SK-N-SH (cell line): ENCODE results near the gene MAPK1. TPM values are rescaled to one million over a fixed set of nuclear protein-coding genes. Genes with fewer than 3 reads are reported as not detected.

ENCODE experiments used
- CTCF ChIA-PET: fragments of 300-600, 350-600 bp; formaldehyde crosslinking; extraction: SDS; loops from one replicate; lab custom pipeline; 2021; lab: Yijun Ruan, JAX
- POLR2A ChIA-PET: fragments of 350-600 bp; sonication (Branson Sonifier 250); formaldehyde crosslinking; extraction: SDS; loops from one replicate; lab custom pipeline; 2020; ENCODE audit warnings: antibody characterized with exemption, inconsistent platforms; lab: Yijun Ruan, JAX
- DNase-seq: peaks from one replicate; pipeline ENCODE4 v3.0.0; 2012
- H2AFZ ChIP-seq: fragments of 200-600 bp; sonication (generic); 2 replicates; pipeline ENCODE4 v1.8.1; 2016; ENCODE audit warnings: antibody characterized with exemption, mild to moderate bottlenecking, low read depth
- H3F3A ChIP-seq: fragments of 200-600 bp; sonication (generic); replicated peaks from 2 replicates; pipeline ENCODE3; 2016; ENCODE audit warnings: antibody characterized with exemption, mild to moderate bottlenecking; ENCODE audit not compliant: insufficient read depth
- H3K27ac ChIP-seq, 2 experiments: fragments of 200-500 bp in 1 of 2; fragments of 200-600 bp in 1 of 2; sonication (Bioruptor generic) in 1 of 2; sonication (generic), shearing (Covaris generic) in 1 of 2; 2 replicates each; pipeline versions ENCODE4 v1.5.1 to v1.6.1; 2014 to 2016; ENCODE audit warnings: low read depth in 2 of 2, inconsistent platforms in 1 of 2, low read length in 1 of 2, mild to moderate bottlenecking in 1 of 2, mixed read lengths in 1 of 2
- H3K27me3 ChIP-seq: fragments of 200-600 bp; sonication (generic), shearing (Covaris generic); 2 replicates; pipeline ENCODE4 v1.6.1; 2016; ENCODE audit warnings: mixed run types; ENCODE audit not compliant: insufficient read depth
- H3K36me3 ChIP-seq, 2 experiments: fragments of 200-500 bp in 1 of 2; fragments of 200-600 bp in 1 of 2; sonication (Bioruptor generic) in 1 of 2; sonication (generic) in 1 of 2; replicated peaks in 1 of 2; 2 replicates each; pipeline versions ENCODE3 to v1.5.1; 2014 to 2016; ENCODE audit warnings: low read length in 1 of 2, mild to moderate bottlenecking in 1 of 2; ENCODE audit not compliant: insufficient read depth in 2 of 2, control insufficient read depth in 1 of 2
- H3K4me1 ChIP-seq, 2 experiments: fragments of 200-500 bp in 1 of 2; fragments of 200-600 bp in 1 of 2; sonication (Bioruptor generic) in 1 of 2; sonication (generic), shearing (Covaris generic) in 1 of 2; 2 replicates each; pipeline versions ENCODE4 v1.5.1 to v1.6.1; 2014 to 2016; ENCODE audit warnings: low read depth in 1 of 2, low read length in 1 of 2, mixed run types in 1 of 2; ENCODE audit not compliant: insufficient read depth in 2 of 2, control insufficient read depth in 1 of 2
- H3K4me2 ChIP-seq: fragments of 200-600 bp; sonication (generic), shearing (Covaris generic); 2 replicates; pipeline ENCODE4 v1.6.1; 2017; ENCODE audit warnings: mixed run types
- H3K4me3 ChIP-seq, 2 experiments: fragments of 200-500 bp in 1 of 2; fragments of 200-600 bp in 1 of 2; sonication (Bioruptor generic) in 1 of 2; sonication (generic), shearing (Covaris generic) in 1 of 2; 2 replicates each; pipeline versions ENCODE4 v1.5.1 to v1.8.1; 2014 to 2016; ENCODE audit warnings: low read depth in 2 of 2, inconsistent platforms in 1 of 2, low read length in 1 of 2, mild to moderate bottlenecking in 1 of 2, mixed read lengths in 1 of 2, moderate library complexity in 1 of 2
- H3K79me2 ChIP-seq: fragments of 200-600 bp; sonication (generic); 2 replicates; pipeline ENCODE4 v1.8.1; 2017; ENCODE audit warnings: mild to moderate bottlenecking; ENCODE audit not compliant: insufficient read depth
- H3K9ac ChIP-seq: fragments of 200-600 bp; sonication (generic); 2 replicates; pipeline ENCODE4 v1.6.1; 2017; ENCODE audit warnings: mixed run types
- H3K9me2 ChIP-seq: fragments of 200-600 bp; sonication (generic); 2 replicates; pipeline ENCODE4 v1.6.1; 2017; ENCODE audit warnings: mixed run types
- H3K9me3 ChIP-seq: fragments of 200-600 bp; sonication (generic); 2 replicates; pipeline ENCODE4 v1.6.1; 2017; ENCODE audit warnings: mixed run types, mild to moderate bottlenecking, moderate library complexity
- H4K20me1 ChIP-seq: fragments of 200-600 bp; sonication (generic); 2 replicates; pipeline ENCODE4 v1.6.1; 2017; ENCODE audit warnings: mild to moderate bottlenecking, mixed run types; ENCODE audit not compliant: insufficient read depth
- EP300 ChIP-seq, 2 experiments: IDR thresholded peaks; 2 replicates each; pipeline versions ENCODE4 v1.4.0 to v1.6.1; 2012; ENCODE audit warnings: borderline replicate concordance in 1 of 2, low read depth in 1 of 2, low read length in 1 of 2
- FOXJ3 ChIP-seq: sonication (generic); formaldehyde crosslinking; IDR thresholded peaks from 2 replicates; pipeline ENCODE4 v1.5.1; 2020; ENCODE audit warnings: mild to moderate bottlenecking, missing genetic modification reagents
- GABPA ChIP-seq: IDR thresholded peaks from 2 replicates; pipeline ENCODE4 v1.4.0; 2012; ENCODE audit warnings: low read depth, mild to moderate bottlenecking
- GATA2 ChIP-seq: sonication (generic); formaldehyde crosslinking; IDR thresholded peaks from 2 replicates; pipeline ENCODE4 v1.5.0; 2020; ENCODE audit warnings: mild to moderate bottlenecking, missing genetic modification reagents
- JUND ChIP-seq: IDR thresholded peaks from 2 replicates; pipeline ENCODE4 v1.4.0; 2012
- POLR2AphosphoS5 ChIP-seq: IDR thresholded peaks from 2 replicates; pipeline ENCODE4 v1.6.1; 2012; ENCODE audit warnings: low read depth, low read length
- RAD21 ChIP-seq: IDR thresholded peaks from 2 replicates; pipeline ENCODE4 v1.6.1; 2012; ENCODE audit warnings: mild to moderate bottlenecking, low read length
- RCOR1 ChIP-seq: fragments of 150-350 bp; IDR thresholded peaks from 2 replicates; pipeline ENCODE4 v1.6.1; 2017; ENCODE audit warnings: antibody characterized with exemption, low read length
- YY1 ChIP-seq: IDR thresholded peaks from 2 replicates; pipeline ENCODE4 v1.4.0; 2012; ENCODE audit warnings: low read depth, mild to moderate bottlenecking
- WGBS: methylation state at CpG from one replicate; pipeline ENCODE4 v1.1.6; 2017; ENCODE audit warnings: low lambda C conversion rate; 5-methylcytosine and 5-hydroxymethylcytosine counted together
- polyA plus RNA-seq, 3 experiments: library from polyadenylated mRNA; depleted of rRNA; stranded (reverse); fragments of >200 nt; gene quantifications; 2 replicates each; pipeline ENCODE4 v1.2.3, GENCODE V29; 2012
- TF ChIP-seq, protein P1 (sequence below): IDR thresholded peaks from 2 replicates; pipeline ENCODE4 v1.6.1; 2012; ENCODE audit warnings: mild to moderate bottlenecking, low read depth, low read length, moderate library complexity
- TF ChIP-seq, protein P2 (sequence below): fragments of 150-350 bp; IDR thresholded peaks from 2 replicates; pipeline ENCODE4 v1.6.1; 2017; ENCODE audit warnings: antibody characterized with exemption, low read length, low read depth, borderline replicate concordance
- TF ChIP-seq, protein P3 (sequence below): IDR thresholded peaks from 2 replicates; pipeline ENCODE4 v1.4.0; 2012; ENCODE audit warnings: low read depth, borderline replicate concordance
- TF ChIP-seq, protein P4 (sequence below): fragments of 150-350 bp; IDR thresholded peaks from 2 replicates; pipeline ENCODE4 v1.6.1; 2016; ENCODE audit warnings: mild to moderate bottlenecking, low read depth, low read length

Gene MAPK1
- polyA plus RNA-seq, 1 of the 3 experiments (the other 2 are of a cell fraction) = 25.6 TPM

DNA sequence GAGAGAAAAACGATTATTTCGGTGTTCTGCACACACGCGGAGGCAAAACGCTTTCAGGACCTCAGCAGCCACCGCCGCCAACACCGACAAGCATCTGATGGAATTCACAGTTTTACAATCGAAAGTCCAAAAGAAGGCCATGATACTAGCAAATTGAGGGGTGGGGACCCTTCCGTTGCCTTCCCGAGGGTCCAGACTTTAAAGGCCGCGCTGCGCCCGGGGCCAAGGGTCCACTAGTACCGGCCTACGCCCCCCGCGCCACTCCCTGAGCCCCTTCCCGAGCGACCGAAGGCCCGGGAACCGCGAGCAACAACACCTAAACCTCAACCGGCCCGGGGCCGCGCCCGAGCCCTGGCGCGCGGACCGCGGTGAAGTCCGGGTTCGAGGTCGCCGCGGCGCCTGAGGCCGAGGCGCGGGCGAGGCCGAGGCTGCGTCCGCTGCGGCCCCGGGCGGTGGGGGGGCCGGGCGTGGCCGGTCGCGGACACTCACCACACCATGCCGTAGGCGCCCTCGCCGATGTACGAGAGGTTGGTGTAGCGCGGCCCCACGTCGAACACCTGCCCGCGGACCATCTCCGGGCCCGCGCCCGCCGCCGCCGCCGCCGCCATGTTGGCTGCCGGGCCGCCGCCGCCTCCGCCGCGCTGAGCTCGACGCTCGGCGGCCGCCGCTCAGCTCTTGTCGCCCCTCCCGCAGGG, 465 bp downstream of the MAPK1 start:
- Histone ChIP-seq H3K9me3 (no peaks in the 10 kb centered on the region), H2AFZ (no peak overlapping the region), H3K79me2 (peaks cover 51% of the 10 kb centered on the region), H3K27ac (peak overlapping the region; percentile 70 to 74; a peak in 3 of 4 replicates), H3K9me2 (no peaks in the 10 kb centered on the region), H3K4me2 (peak overlapping the region; percentile 90), H3K36me3 (peaks cover 0 to 5% of the 10 kb centered on the region in 2 experiments), H3K9ac (peak overlapping the region; percentile 93), H3K4me3 (peak overlapping the region; percentile 84 to 93), H3F3A (peaks cover 4% of the 10 kb centered on the region), H4K20me1 (peaks cover 50% of the 10 kb centered on the region), H3K27me3 (no peaks in the 10 kb centered on the region), H3K4me1 (peaks cover 14 to 16% of the 10 kb centered on the region in 2 experiments; a peak in 3 of 4 replicates)
- TF ChIP-seq POLR2AphosphoS5 (no peak), YY1 (no peak; the same call in 1 of the 2 replicates), GABPA (no peak), GATA2 (CRISPR knock-in tag) (no peak), JUND (no peak), RCOR1 (no peak), RAD21 (no peak), EP300 (IDR thresholded peaks at IDR 0.05; ENCODE audit: borderline replicate concordance in 1 of 2, low read depth in 1 of 2, low read length in 1 of 2) (no peak), FOXJ3 (CRISPR knock-in tag) (no peak)
- TF ChIP-seq, protein P1, sequence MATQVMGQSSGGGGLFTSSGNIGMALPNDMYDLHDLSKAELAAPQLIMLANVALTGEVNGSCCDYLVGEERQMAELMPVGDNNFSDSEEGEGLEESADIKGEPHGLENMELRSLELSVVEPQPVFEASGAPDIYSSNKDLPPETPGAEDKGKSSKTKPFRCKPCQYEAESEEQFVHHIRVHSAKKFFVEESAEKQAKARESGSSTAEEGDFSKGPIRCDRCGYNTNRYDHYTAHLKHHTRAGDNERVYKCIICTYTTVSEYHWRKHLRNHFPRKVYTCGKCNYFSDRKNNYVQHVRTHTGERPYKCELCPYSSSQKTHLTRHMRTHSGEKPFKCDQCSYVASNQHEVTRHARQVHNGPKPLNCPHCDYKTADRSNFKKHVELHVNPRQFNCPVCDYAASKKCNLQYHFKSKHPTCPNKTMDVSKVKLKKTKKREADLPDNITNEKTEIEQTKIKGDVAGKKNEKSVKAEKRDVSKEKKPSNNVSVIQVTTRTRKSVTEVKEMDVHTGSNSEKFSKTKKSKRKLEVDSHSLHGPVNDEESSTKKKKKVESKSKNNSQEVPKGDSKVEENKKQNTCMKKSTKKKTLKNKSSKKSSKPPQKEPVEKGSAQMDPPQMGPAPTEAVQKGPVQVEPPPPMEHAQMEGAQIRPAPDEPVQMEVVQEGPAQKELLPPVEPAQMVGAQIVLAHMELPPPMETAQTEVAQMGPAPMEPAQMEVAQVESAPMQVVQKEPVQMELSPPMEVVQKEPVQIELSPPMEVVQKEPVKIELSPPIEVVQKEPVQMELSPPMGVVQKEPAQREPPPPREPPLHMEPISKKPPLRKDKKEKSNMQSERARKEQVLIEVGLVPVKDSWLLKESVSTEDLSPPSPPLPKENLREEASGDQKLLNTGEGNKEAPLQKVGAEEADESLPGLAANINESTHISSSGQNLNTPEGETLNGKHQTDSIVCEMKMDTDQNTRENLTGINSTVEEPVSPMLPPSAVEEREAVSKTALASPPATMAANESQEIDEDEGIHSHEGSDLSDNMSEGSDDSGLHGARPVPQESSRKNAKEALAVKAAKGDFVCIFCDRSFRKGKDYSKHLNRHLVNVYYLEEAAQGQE = no peak
- TF ChIP-seq, protein P2, sequence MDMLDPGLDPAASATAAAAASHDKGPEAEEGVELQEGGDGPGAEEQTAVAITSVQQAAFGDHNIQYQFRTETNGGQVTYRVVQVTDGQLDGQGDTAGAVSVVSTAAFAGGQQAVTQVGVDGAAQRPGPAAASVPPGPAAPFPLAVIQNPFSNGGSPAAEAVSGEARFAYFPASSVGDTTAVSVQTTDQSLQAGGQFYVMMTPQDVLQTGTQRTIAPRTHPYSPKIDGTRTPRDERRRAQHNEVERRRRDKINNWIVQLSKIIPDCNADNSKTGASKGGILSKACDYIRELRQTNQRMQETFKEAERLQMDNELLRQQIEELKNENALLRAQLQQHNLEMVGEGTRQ = no peak
- TF ChIP-seq, protein P3, sequence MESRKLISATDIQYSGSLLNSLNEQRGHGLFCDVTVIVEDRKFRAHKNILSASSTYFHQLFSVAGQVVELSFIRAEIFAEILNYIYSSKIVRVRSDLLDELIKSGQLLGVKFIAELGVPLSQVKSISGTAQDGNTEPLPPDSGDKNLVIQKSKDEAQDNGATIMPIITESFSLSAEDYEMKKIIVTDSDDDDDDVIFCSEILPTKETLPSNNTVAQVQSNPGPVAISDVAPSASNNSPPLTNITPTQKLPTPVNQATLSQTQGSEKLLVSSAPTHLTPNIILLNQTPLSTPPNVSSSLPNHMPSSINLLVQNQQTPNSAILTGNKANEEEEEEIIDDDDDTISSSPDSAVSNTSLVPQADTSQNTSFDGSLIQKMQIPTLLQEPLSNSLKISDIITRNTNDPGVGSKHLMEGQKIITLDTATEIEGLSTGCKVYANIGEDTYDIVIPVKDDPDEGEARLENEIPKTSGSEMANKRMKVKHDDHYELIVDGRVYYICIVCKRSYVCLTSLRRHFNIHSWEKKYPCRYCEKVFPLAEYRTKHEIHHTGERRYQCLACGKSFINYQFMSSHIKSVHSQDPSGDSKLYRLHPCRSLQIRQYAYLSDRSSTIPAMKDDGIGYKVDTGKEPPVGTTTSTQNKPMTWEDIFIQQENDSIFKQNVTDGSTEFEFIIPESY = no peak
- TF ChIP-seq, protein P4, sequence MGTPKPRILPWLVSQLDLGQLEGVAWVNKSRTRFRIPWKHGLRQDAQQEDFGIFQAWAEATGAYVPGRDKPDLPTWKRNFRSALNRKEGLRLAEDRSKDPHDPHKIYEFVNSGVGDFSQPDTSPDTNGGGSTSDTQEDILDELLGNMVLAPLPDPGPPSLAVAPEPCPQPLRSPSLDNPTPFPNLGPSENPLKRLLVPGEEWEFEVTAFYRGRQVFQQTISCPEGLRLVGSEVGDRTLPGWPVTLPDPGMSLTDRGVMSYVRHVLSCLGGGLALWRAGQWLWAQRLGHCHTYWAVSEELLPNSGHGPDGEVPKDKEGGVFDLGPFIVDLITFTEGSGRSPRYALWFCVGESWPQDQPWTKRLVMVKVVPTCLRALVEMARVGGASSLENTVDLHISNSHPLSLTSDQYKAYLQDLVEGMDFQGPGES = no peak
- WGBS = under 1% methylated on average over 68 of the region's 91 CpGs
- ChIA-PET POLR2A (interaction anchor here (1.1 kb wide), 1 partner anchor 131 kb away, joined by 3 read pairs; the partner anchor contains the start of gene YPEL1), CTCF (interaction anchor here (0.9 to 5.7 kb wide), 6 partner anchors 9 to 220 kb away, joined by 3 to 30 read pairs (median 4); partner anchors contain the start of gene PPM1F)
- no peak for DNase-seq
